MM.1S (cell line): Measurements from ENCODE around the gene POLL.

Experiments
- DNase-seq: peaks from one replicate; pipeline ENCODE4 v3.0.0-alpha.2; 2015
- H2AFZ ChIP-seq: fragments of 300-600 bp; sonication (generic); 2 replicates; pipeline ENCODE4 v1.6.0; 2016; ENCODE audit warnings: antibody characterized with exemption, low read length
- H3F3A ChIP-seq: fragments of 300-600 bp; sonication (generic); 2 replicates; pipeline ENCODE4 v1.6.1; 2016; ENCODE audit warnings: mild to moderate bottlenecking, antibody characterized with exemption, low read length, moderate library complexity, mixed read lengths; ENCODE audit not compliant: insufficient read depth
- H3K27ac ChIP-seq: fragments of 300-600 bp; sonication (generic); 2 replicates; pipeline ENCODE4 v1.5.1; 2016; ENCODE audit warnings: mild to moderate bottlenecking, low read length
- H3K27me3 ChIP-seq: fragments of 300-600 bp; sonication (generic); replicated peaks from 2 replicates; pipeline ENCODE4 v1.6.0; 2016; ENCODE audit warnings: low read length; ENCODE audit not compliant: insufficient read depth
- H3K36me3 ChIP-seq: fragments of 300-600 bp; sonication (generic); replicated peaks from 2 replicates; pipeline ENCODE4 v1.6.1; 2016; ENCODE audit warnings: mild to moderate bottlenecking, low read length, mixed read lengths; ENCODE audit not compliant: insufficient read depth
- H3K4me1 ChIP-seq: fragments of 300-600 bp; sonication (generic); 2 replicates; pipeline ENCODE4 v1.6.1; 2016; ENCODE audit warnings: low read length, mixed read lengths
- H3K4me2 ChIP-seq: fragments of 300-600 bp; sonication (generic); 2 replicates; pipeline ENCODE4 v1.6.0; 2016; ENCODE audit warnings: low read depth, low read length
- H3K4me3 ChIP-seq: fragments of 300-600 bp; sonication (generic); 2 replicates; pipeline ENCODE4 v1.5.1; 2016; ENCODE audit warnings: low read length, mixed read lengths
- H3K79me2 ChIP-seq: fragments of 300-600 bp; sonication (generic); 2 replicates; pipeline ENCODE4 v1.6.1; 2016; ENCODE audit warnings: mixed run types, low read length, mixed read lengths
- H3K9ac ChIP-seq: fragments of 300-600 bp; sonication (generic); 2 replicates; pipeline ENCODE4 v1.6.1; 2016; ENCODE audit warnings: low read length, mixed read lengths
- H3K9me2 ChIP-seq: fragments of 300-600 bp; sonication (generic); replicated peaks from 2 replicates; pipeline ENCODE4 v1.6.1; 2016; ENCODE audit warnings: mild to moderate bottlenecking, low read length, mixed read lengths; ENCODE audit not compliant: insufficient read depth
- H3K9me3 ChIP-seq: fragments of 300-600 bp; sonication (generic); replicated peaks from 2 replicates; pipeline ENCODE4 v1.6.1; 2016; ENCODE audit warnings: mild to moderate bottlenecking, low read length, mixed read lengths; ENCODE audit not compliant: insufficient read depth
- H4K20me1 ChIP-seq: fragments of 300-600 bp; sonication (generic); 2 replicates; pipeline ENCODE4 v1.6.1; 2016; ENCODE audit warnings: mild to moderate bottlenecking, low read length, moderate library complexity, mixed read lengths; ENCODE audit not compliant: insufficient read depth
- CTCF ChIP-seq: fragments of 300-600 bp; sonication (generic); IDR thresholded peaks from 2 replicates; pipeline ENCODE4 v1.5.1; 2016; ENCODE audit warnings: antibody characterized with exemption, low read length, mixed read lengths
- EZH2 ChIP-seq: fragments of 300-600 bp; sonication (generic); optimal IDR thresholded peaks from 2 replicates; pipeline ENCODE3; 2017; ENCODE audit warnings: low read depth, mild to moderate bottlenecking, antibody characterized with exemption, low read length, mixed read lengths
- EZH2phosphoT487 ChIP-seq: fragments of 300-600 bp; sonication (generic); IDR thresholded peaks from 2 replicates; pipeline ENCODE4 v1.6.1; 2018; ENCODE audit warnings: antibody characterized with exemption, low read length

The POLL gene

DNA sequence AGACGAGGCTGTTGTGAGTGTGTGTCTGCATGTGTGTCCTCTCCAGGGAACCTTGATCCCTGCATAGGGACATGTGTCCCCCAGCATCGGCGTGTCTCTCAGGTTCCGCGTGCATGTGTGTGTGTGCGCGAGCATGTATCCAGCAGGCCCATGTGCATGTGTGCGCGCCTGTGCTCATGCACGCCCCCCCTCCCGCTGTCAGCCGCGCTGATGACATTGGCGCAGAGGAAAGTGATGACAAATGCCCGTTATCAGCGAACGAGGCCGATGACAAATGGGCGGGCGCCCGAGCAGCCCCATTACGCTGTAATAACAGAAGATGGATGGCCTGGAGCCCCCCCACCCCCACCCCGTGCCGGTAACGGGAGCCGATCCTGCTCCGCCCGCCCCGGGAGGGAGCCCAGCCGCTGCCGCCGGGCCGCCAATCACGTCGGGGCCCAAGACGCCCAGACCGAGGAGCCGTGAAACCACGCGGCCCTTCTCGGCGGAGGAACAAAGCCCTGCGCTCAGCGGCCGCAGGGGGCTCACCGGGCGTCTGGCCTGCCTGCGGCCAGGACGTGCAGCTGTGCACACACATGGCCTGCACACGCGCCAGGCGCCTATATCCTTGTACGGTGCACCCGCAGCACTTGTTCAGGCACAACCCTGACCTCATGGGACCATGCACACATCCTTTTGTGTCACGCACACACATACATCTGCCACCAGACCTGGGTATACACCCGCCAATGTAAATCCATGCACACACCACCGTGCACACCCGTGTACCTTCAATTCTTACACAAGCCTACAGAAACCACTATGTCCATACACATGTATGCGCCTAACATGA, 21.5 kb downstream of the POLL start:
- Histone ChIP-seq H3K9me2 (no peaks in the 10 kb centered on the region), H3F3A (no peaks in the 10 kb centered on the region), H3K36me3 (no peaks in the 10 kb centered on the region), H2AFZ (no peak overlapping the region), H3K4me2 (no peak overlapping the region), H3K79me2 (no peaks in the 10 kb centered on the region), H4K20me1 (no peaks in the 10 kb centered on the region), H3K4me1 (no peaks in the 10 kb centered on the region), H3K27ac (no peak overlapping the region), H3K27me3 (peaks cover 3% of the 10 kb centered on the region; the same call in 1 of the 2 replicates), H3K9me3 (no peaks in the 10 kb centered on the region), H3K9ac (no peak overlapping the region), H3K4me3 (no peak overlapping the region)
- DNase-seq, result no peak
- TF ChIP-seq CTCF (no peak), EZH2phosphoT487 (no peak), EZH2 (no peak)

- Histone ChIP-seq H3K27ac (no peak overlapping the region), H4K20me1 (no peaks in the 10 kb centered on the region), H2AFZ (no peak overlapping the region), H3K27me3 (peaks cover 3% of the 10 kb centered on the region; the same call in 1 of the 2 replicates), H3K9ac (no peak overlapping the region), H3K4me1 (no peaks in the 10 kb centered on the region), H3F3A (no peaks in the 10 kb centered on the region), H3K9me3 (no peaks in the 10 kb centered on the region), H3K4me2 (no peak overlapping the region), H3K9me2 (no peaks in the 10 kb centered on the region), H3K36me3 (no peaks in the 10 kb centered on the region), H3K4me3 (no peak overlapping the region), H3K79me2 (no peaks in the 10 kb centered on the region)
- TF ChIP-seq CTCF (no peak), EZH2phosphoT487 (no peak), EZH2 (no peak)
- no peak for DNase-seq
Observed at GRCh38 chr10:101565936-101566332, 22.1 kb downstream of the POLL start.

DNA sequence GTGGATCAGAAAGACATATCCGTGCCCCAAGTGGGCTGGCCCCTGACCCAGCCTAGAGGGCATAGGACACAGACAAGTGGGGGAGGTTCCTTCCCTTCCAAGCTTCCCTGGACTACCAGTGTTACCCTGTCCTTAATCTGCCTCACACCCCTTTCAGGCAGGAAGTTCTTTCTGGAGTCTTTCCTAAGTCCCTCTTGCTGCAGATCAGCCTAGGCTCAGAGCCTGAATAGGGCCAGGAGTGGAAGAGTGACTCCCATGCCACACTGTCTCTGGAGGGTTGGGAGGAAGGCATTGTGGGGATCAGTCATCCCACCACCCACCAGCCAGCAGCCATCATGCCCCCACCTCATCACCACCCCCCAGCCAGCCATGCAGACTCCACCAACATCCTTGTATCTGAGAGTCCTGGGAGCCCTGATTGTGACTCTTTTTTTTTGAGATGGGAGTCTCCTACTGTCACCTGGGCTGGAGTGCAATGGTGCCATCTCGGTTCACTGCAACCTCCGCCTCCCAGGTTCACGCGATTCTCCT, 22.6 kb downstream of the POLL start:
- Histone ChIP-seq H3K27ac (no peak overlapping the region), H4K20me1 (no peaks in the 10 kb centered on the region), H3K4me1 (no peaks in the 10 kb centered on the region), H2AFZ (no peak overlapping the region), H3K4me2 (no peak overlapping the region), H3F3A (no peaks in the 10 kb centered on the region), H3K36me3 (no peaks in the 10 kb centered on the region), H3K9ac (no peak overlapping the region), H3K9me3 (no peaks in the 10 kb centered on the region), H3K79me2 (no peaks in the 10 kb centered on the region), H3K4me3 (no peak overlapping the region), H3K9me2 (no peaks in the 10 kb centered on the region), H3K27me3 (peaks cover 3% of the 10 kb centered on the region; the same call in 1 of the 2 replicates)
- TF ChIP-seq CTCF (no peak), EZH2phosphoT487 (no peak), EZH2 (no peak)
- no peak for DNase-seq
